NT2/D1 (cell line): ENCODE data around the gene ECM1.

ENCODE experiments used
- SUZ12 ChIP-seq: IDR thresholded peaks from 2 replicates; pipeline ENCODE4 v1.6.1; 2011; ENCODE audit not compliant: insufficient read length, insufficient read depth; ENCODE audit errors: extremely low read depth
- YY1 ChIP-seq: IDR thresholded peaks from 2 replicates; pipeline ENCODE4 v1.6.1; 2011; ENCODE audit not compliant: insufficient read length, insufficient read depth
- ZNF274 ChIP-seq: IDR thresholded peaks from 2 replicates; pipeline ENCODE4 v1.6.1; 2011; ENCODE audit warnings: mild to moderate bottlenecking, low read depth, low read length

DNA sequence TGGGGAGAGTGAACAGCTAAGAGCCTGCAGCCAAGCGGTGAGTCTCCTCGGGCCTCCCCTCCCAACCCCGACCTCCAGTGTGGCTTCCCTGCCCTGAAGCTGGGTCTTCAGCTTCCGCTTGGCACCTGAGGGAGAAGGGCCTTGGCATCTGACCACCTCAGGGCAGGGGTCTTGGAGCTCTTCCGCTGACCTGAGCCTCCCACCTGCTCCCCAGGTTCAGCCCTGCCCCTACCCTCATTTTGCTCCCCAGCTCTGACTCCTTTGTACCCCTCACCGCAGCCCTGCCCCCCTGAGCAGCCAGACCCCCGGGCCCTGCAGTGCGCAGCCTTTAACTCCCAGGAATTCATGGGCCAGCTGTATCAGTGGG lies 46.2 kb downstream of the ECM1 start:
- no peak for TF ChIP-seq SUZ12
- TF ChIP-seq ZNF274 = no peak
- TF ChIP-seq YY1 = no peak
